H1 (cell line): Measurements from ENCODE around the gene DBNDD2. TPM values are rescaled to one million over a fixed set of nuclear protein-coding genes. Genes with fewer than 3 reads are reported as not detected.

Experiments used
- CTCF ChIA-PET: fragments of 300-600 bp; sonication (Branson Sonifier 250); formaldehyde crosslinking; loops from one replicate; lab custom pipeline; 2021; ENCODE audit not compliant: partially characterized antibody; lab: Charles Lee
- POLR2A ChIA-PET: fragments of 300-600 bp; sonication (Branson Sonifier 250); formaldehyde crosslinking; loops from one replicate; lab custom pipeline; 2021; ENCODE audit warnings: inconsistent platforms; ENCODE audit not compliant: partially characterized antibody; lab: Charles Lee
- DNase-seq, 2 experiments: peaks; one replicate each; pipeline versions ENCODE4 v3.0.0 to v3.0.0-alpha.2; 2010 to 2022; ENCODE audit warnings: low spot score in 2 of 2, low read depth in 1 of 2, mixed read lengths in 1 of 2
- FAIRE-seq: peaks from 2 replicates; lab custom pipeline; 2011; peaks lifted over from hg19 to GRCh38; lab: Jason Lieb, UNC
- H2AFZ ChIP-seq: 2 replicates; pipeline ENCODE4 v1.8.1; 2012; ENCODE audit warnings: low read length, inconsistent platforms
- H2AK5ac ChIP-seq: 2 replicates; pipeline ENCODE4 v1.6.1; 2013; ENCODE audit warnings: low read depth, low read length
- H2BK120ac ChIP-seq: replicated peaks from 2 replicates; pipeline ENCODE3; 2013; ENCODE audit warnings: low read depth, low read length, inconsistent platforms
- H2BK12ac ChIP-seq: 2 replicates; pipeline ENCODE4 v1.6.1; 2013; ENCODE audit warnings: low read depth, low read length
- H2BK15ac ChIP-seq: 2 replicates; pipeline ENCODE4 v1.6.1; 2013; ENCODE audit warnings: low read length
- H2BK20ac ChIP-seq: 2 replicates; pipeline ENCODE4 v1.6.1; 2013; ENCODE audit warnings: low read length
- H2BK5ac ChIP-seq: 2 replicates; pipeline ENCODE4 v1.6.1; 2013; ENCODE audit warnings: low read depth, low read length
- H3K14ac ChIP-seq: 2 replicates; pipeline ENCODE4 v1.6.1; 2013; ENCODE audit warnings: inconsistent platforms; ENCODE audit not compliant: insufficient read length
- H3K18ac ChIP-seq: 2 replicates; pipeline ENCODE4 v1.6.1; 2013; ENCODE audit warnings: low read length; ENCODE audit errors: extremely low read depth
- H3K23ac ChIP-seq: 2 replicates; pipeline ENCODE4 v1.6.1; 2013; ENCODE audit warnings: inconsistent platforms; ENCODE audit not compliant: insufficient read length
- H3K23me2 ChIP-seq: 2 replicates; pipeline ENCODE4 v1.6.1; 2013; ENCODE audit warnings: low read depth, low read length
- H3K27ac ChIP-seq: 2 replicates; pipeline ENCODE4 v1.6.1; 2011; ENCODE audit warnings: low read depth, low read length, inconsistent platforms
- H3K27me3 ChIP-seq, 4 experiments: replicated peaks in 1 of 4; 1 replicate in 1 of 4; 2 replicates in 3 of 4; pipeline versions ENCODE4 v1.6.1 to v1.8.1; 2011 to 2013; ENCODE audit warnings: low read length in 3 of 4, mild to moderate bottlenecking in 3 of 4, inconsistent platforms in 2 of 4, mixed read lengths in 2 of 4, moderate library complexity in 1 of 4; ENCODE audit not compliant: control insufficient read depth in 3 of 4, insufficient read depth in 3 of 4; ENCODE audit errors: extremely low read depth in 1 of 4
- H3K36me3 ChIP-seq, 4 experiments: 2 replicates each; pipeline versions ENCODE4 v1.6.1 to v1.8.1; 2011 to 2013; ENCODE audit warnings: mild to moderate bottlenecking in 4 of 4, low read length in 3 of 4, moderate library complexity in 2 of 4, control low read depth in 1 of 4, inconsistent platforms in 1 of 4; ENCODE audit not compliant: insufficient read depth in 4 of 4, control insufficient read depth in 2 of 4
- H3K4ac ChIP-seq: replicated peaks from 2 replicates; pipeline ENCODE3; 2013; ENCODE audit warnings: low read length, low read depth, mixed read lengths, inconsistent platforms; ENCODE audit not compliant: insufficient read length
- H3K4me1 ChIP-seq, 4 experiments: replicated peaks in 1 of 4; 1 replicate in 1 of 4; 2 replicates in 3 of 4; pipeline versions ENCODE4 v1.6.1 to v1.8.1; 2011 to 2013; ENCODE audit warnings: low read length in 3 of 4, inconsistent platforms in 2 of 4, mixed read lengths in 1 of 4; ENCODE audit not compliant: insufficient read depth in 4 of 4, control insufficient read depth in 3 of 4
- H3K4me2 ChIP-seq, 2 experiments: 2 replicates each; pipeline versions ENCODE4 v1.6.1 to v1.8.1; 2011 to 2013; ENCODE audit warnings: low read depth in 2 of 2, low read length in 2 of 2, control low read depth in 1 of 2, inconsistent platforms in 1 of 2, mild to moderate bottlenecking in 1 of 2; ENCODE audit not compliant: insufficient read depth in 1 of 2
- H3K4me3 ChIP-seq, 4 experiments: fragments of 200-600, 300-600 bp in 1 of 4; sonication (generic), shearing (Covaris generic), sonication (Bioruptor Twin) in 1 of 4; 2 replicates each; pipeline versions ENCODE4 v1.5.1 to v1.8.1; 2011 to 2016; ENCODE audit warnings: low read length in 4 of 4, low read depth in 3 of 4, control low read depth in 2 of 4, inconsistent platforms in 2 of 4, mild to moderate bottlenecking in 2 of 4, mixed read lengths in 1 of 4, moderate library complexity in 1 of 4; ENCODE audit not compliant: insufficient read depth in 2 of 4; ENCODE audit errors: extremely low read depth in 1 of 4
- H3K56ac ChIP-seq: replicated peaks from 2 replicates; pipeline ENCODE3; 2013; ENCODE audit warnings: low read depth, mild to moderate bottlenecking, mixed read lengths, low read length, inconsistent platforms; ENCODE audit not compliant: insufficient read length
- H3K79me1 ChIP-seq: 2 replicates; pipeline ENCODE4 v1.6.1; 2013; ENCODE audit warnings: low read depth, low read length, control low read depth
- H3K79me2 ChIP-seq, 2 experiments: 2 replicates each; pipeline versions ENCODE4 v1.6.1 to v1.8.1; 2012 to 2013; ENCODE audit warnings: low read length in 2 of 2, mild to moderate bottlenecking in 2 of 2, inconsistent platforms in 1 of 2; ENCODE audit not compliant: insufficient read depth in 2 of 2, control insufficient read depth in 1 of 2
- H3K9ac ChIP-seq, 4 experiments: replicated peaks in 1 of 4; 1 replicate in 1 of 4; 2 replicates in 3 of 4; pipeline versions ENCODE4 v1.6.1 to v1.8.1; 2011 to 2013; ENCODE audit warnings: low read depth in 3 of 4, low read length in 3 of 4, control low read depth in 2 of 4, mild to moderate bottlenecking in 2 of 4, moderate library complexity in 2 of 4, inconsistent platforms in 1 of 4; ENCODE audit errors: extremely low read depth in 1 of 4
- H3K9me3 ChIP-seq, 2 experiments: 2 replicates each; pipeline versions ENCODE4 v1.6.1 to v1.8.1; 2012 to 2013; ENCODE audit warnings: mild to moderate bottlenecking in 2 of 2, moderate library complexity in 2 of 2, control low read depth in 1 of 2, inconsistent platforms in 1 of 2, low read depth in 1 of 2, low read length in 1 of 2, mixed read lengths in 1 of 2; ENCODE audit not compliant: insufficient read depth in 2 of 2
- H4K20me1 ChIP-seq, 2 experiments: replicated peaks in 1 of 2; 2 replicates each; pipeline versions ENCODE3 to v1.8.1; 2011 to 2013; ENCODE audit warnings: inconsistent platforms in 2 of 2, low read length in 2 of 2, mild to moderate bottlenecking in 1 of 2; ENCODE audit not compliant: insufficient read depth in 2 of 2, control insufficient read depth in 1 of 2
- H4K5ac ChIP-seq: 2 replicates; pipeline ENCODE4 v1.6.1; 2013; ENCODE audit warnings: low read length, low read depth, mixed read lengths, inconsistent platforms; ENCODE audit not compliant: insufficient read length
- H4K8ac ChIP-seq: 2 replicates; pipeline ENCODE4 v1.8.0; 2013; ENCODE audit warnings: mild to moderate bottlenecking, moderate library complexity, low read length, inconsistent platforms; ENCODE audit not compliant: insufficient read depth; ENCODE audit errors: extremely low read depth
- H4K91ac ChIP-seq: replicated peaks from 2 replicates; pipeline ENCODE3; 2013; ENCODE audit warnings: low read length, mixed read lengths, inconsistent platforms; ENCODE audit not compliant: insufficient read length
- GTF2F1 ChIP-seq: IDR thresholded peaks from 2 replicates; pipeline ENCODE4 v1.6.1; 2012; ENCODE audit warnings: low read depth, low read length, improper control_type of control experiment, borderline replicate concordance
- HDAC6 ChIP-seq: IDR thresholded peaks from one replicate; pipeline ENCODE4 v1.7.1; 2012; ENCODE audit warnings: low read depth, mild to moderate bottlenecking, inconsistent platforms, low read length, moderate library complexity
- RBBP5 ChIP-seq: IDR thresholded peaks from 2 replicates; pipeline ENCODE4 v1.7.1; 2012; ENCODE audit warnings: low read depth, mild to moderate bottlenecking, inconsistent platforms, low read length, moderate library complexity, borderline replicate concordance
- SP2 ChIP-seq: IDR thresholded peaks from 2 replicates; pipeline ENCODE4 v1.6.1; 2012; ENCODE audit warnings: mild to moderate bottlenecking, low read length, inconsistent platforms
- YY1 ChIP-seq: IDR thresholded peaks from 2 replicates; pipeline ENCODE4 v1.6.1; 2011; ENCODE audit warnings: low read depth, mild to moderate bottlenecking, low read length
- WGBS, 2 experiments: shearing (Covaris generic) in 1 of 2; methylation state at CpG; one replicate each; pipeline versions ENCODE4 v1.1.6 to v1.1.7; 2013 to 2015; ENCODE audit warnings: low lambda C conversion rate in 2 of 2, mixed read lengths in 2 of 2, inconsistent platforms in 1 of 2, low coverage in 1 of 2, missing lambda C conversion rate in 1 of 2; ENCODE audit not compliant: insufficient replicate concordance in 2 of 2, insufficient coverage in 1 of 2, insufficient read length in 1 of 2; ENCODE audit errors: extremely low coverage in 1 of 2, missing lambda C conversion rate in 1 of 2; 5-methylcytosine and 5-hydroxymethylcytosine counted together
- polyA plus RNA-seq, 7 experiments: library from polyadenylated mRNA; depleted of rRNA in 3 of 7; stranded (reverse) in 5 of 7; unstranded in 2 of 7; fragments of >200 nt in 5 of 7; fragments of 200-250 nt in 2 of 7; gene quantifications; 1 replicate in 5 of 7; 2 replicates in 1 of 7; 4 replicates in 1 of 7; pipeline versions ENCODE4 v1.2.1 to v1.2.3, GENCODE V29; 2011 to 2013; ENCODE audit warnings: missing spikeins in 2 of 7, mixed read lengths in 2 of 7
- total RNA-seq: library from RNA; stranded (reverse); fragmentation: NEBNext Ultra II Directional; extraction: Animal tissue kit (Norgen Biotek cat#: 25700); gene quantifications from 2 replicates; pipeline ENCODE4 v1.2.1, GENCODE V29; 2021
- TF ChIP-seq, protein P1 (sequence below), 3 experiments: IDR thresholded peaks; 1 replicate in 2 of 3; 2 replicates in 1 of 3; pipeline versions ENCODE4 v1.5.1 to v1.6.1; 2011; ENCODE audit warnings: low read length in 3 of 3, mild to moderate bottlenecking in 3 of 3, inconsistent platforms in 2 of 3, low read depth in 1 of 3, moderate library complexity in 1 of 3; ENCODE audit not compliant: insufficient read depth in 1 of 3; ENCODE audit errors: control extremely low read depth in 1 of 3
- TF ChIP-seq, protein P2 (sequence below): IDR thresholded peaks from 2 replicates; pipeline ENCODE4 v1.6.1; 2011; ENCODE audit warnings: low read length, improper control_type of control experiment
- TF ChIP-seq, protein P3 (sequence below): IDR thresholded peaks from 2 replicates; pipeline ENCODE4 v1.6.1; 2011; ENCODE audit warnings: low read depth, mild to moderate bottlenecking, low read length; ENCODE audit not compliant: insufficient read depth

Gene DBNDD2
- total and polyA plus RNA-seq, 2 of the 8 experiments (the other 6 are each of a cell fraction or from before 2014, with no cell fraction given): 55.8 to 96.3 TPM

DNA sequence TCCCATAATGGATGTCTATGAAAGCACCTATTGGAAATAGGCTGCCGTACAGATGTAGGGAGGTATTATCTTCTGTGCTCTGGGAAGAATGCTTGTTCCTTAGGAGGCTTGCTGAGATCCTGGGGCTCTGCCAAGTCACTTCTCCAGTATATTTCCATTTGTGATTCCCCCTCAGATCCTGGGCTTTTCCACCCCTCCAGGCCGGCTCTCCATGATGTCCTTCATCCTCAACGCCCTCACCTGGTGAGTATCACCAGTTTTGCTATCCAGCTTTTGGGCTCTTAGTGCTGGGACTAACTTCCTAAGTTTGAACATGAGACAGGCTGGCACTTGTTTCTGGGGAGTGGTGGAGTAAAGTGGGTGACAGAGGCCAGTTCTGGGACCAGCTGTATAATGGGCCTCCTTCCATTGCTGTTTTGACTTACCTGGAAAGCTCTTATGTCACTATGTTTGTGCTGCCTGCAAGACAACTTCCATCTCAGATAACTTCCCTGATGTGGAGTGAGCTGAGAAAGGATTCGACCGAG, 42.6 kb upstream of the DBNDD2 start:
- peaks cover 6% of the 10 kb centered on the region; the same call in 1 of the 2 replicates for H3K79me1 ChIP-seq
- H3K36me3 ChIP-seq: peaks cover 3 to 12% (median 6%) of the 10 kb centered on the region in 4 experiments; a peak in 6 of 8 replicates
- no peak overlapping the region for H2BK20ac ChIP-seq
- DNase-seq (no peak), FAIRE-seq (no peak)
- POLR2A ChIA-PET: interaction anchor here (1.4 to 13.2 kb wide), 2 partner anchors 19 to 50 kb away, joined by 3 to 113 read pairs; partner anchors contain the start of genes PIGT and SDC4
- H2BK12ac ChIP-seq: no peak overlapping the region
- no peak overlapping the region for H3K56ac ChIP-seq
- no peak overlapping the region for H3K9ac ChIP-seq
- H3K9me3 ChIP-seq: no peaks in the 10 kb centered on the region
- H3K23ac ChIP-seq: no peak overlapping the region
- H4K20me1 ChIP-seq: peaks cover 0 to 8% of the 10 kb centered on the region in 2 experiments
- H3K27me3 ChIP-seq: no peaks in the 10 kb centered on the region
- H2BK120ac ChIP-seq: no peak overlapping the region
- H3K79me2 ChIP-seq: peaks cover 0 to 13% of the 10 kb centered on the region in 2 experiments; a peak in 2 of 4 replicates
- no peak overlapping the region for H2AK5ac ChIP-seq
- no peak overlapping the region for H2BK15ac ChIP-seq
- no peak overlapping the region for H3K4ac ChIP-seq
- WGBS, 2 experiments: 95% methylated on average over 5 of the region's 5 CpGs; no CpG with 5 or more reads in 1 of the 2 experiments
- no peak overlapping the region for H2AFZ ChIP-seq
- H4K5ac ChIP-seq: no peak overlapping the region
- H3K14ac ChIP-seq: no peak overlapping the region
- no peak overlapping the region for H3K27ac ChIP-seq
- no peak overlapping the region for H4K8ac ChIP-seq
- H2BK5ac ChIP-seq: no peak overlapping the region
- CTCF ChIA-PET: interaction anchor here (0.8 to 6.8 kb wide), 9 partner anchors 9 to 406 kb away, joined by 3 to 85 read pairs (median 6); partner anchors contain the start of genes SDC4 and TP53TG5
- H3K4me2 ChIP-seq: no peak overlapping the region
- H3K23me2 ChIP-seq: peaks cover 7% of the 10 kb centered on the region
- H3K4me3 ChIP-seq: no peak overlapping the region
- H3K18ac ChIP-seq: no peak overlapping the region
- H4K91ac ChIP-seq: no peak overlapping the region
- peaks cover 0 to 7% (median 4%) of the 10 kb centered on the region in 4 experiments; a peak in 6 of 7 replicates for H3K4me1 ChIP-seq
- no peak for TF ChIP-seq YY1
- TF ChIP-seq, protein P1, sequence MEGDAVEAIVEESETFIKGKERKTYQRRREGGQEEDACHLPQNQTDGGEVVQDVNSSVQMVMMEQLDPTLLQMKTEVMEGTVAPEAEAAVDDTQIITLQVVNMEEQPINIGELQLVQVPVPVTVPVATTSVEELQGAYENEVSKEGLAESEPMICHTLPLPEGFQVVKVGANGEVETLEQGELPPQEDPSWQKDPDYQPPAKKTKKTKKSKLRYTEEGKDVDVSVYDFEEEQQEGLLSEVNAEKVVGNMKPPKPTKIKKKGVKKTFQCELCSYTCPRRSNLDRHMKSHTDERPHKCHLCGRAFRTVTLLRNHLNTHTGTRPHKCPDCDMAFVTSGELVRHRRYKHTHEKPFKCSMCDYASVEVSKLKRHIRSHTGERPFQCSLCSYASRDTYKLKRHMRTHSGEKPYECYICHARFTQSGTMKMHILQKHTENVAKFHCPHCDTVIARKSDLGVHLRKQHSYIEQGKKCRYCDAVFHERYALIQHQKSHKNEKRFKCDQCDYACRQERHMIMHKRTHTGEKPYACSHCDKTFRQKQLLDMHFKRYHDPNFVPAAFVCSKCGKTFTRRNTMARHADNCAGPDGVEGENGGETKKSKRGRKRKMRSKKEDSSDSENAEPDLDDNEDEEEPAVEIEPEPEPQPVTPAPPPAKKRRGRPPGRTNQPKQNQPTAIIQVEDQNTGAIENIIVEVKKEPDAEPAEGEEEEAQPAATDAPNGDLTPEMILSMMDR (IDR thresholded peaks at IDR 0.05; ENCODE audit: control extremely low read depth in 1 of 3, insufficient read depth in 1 of 3, low read depth in 1 of 3, low read length in 3 of 3): no peak
- TF ChIP-seq, protein P2, sequence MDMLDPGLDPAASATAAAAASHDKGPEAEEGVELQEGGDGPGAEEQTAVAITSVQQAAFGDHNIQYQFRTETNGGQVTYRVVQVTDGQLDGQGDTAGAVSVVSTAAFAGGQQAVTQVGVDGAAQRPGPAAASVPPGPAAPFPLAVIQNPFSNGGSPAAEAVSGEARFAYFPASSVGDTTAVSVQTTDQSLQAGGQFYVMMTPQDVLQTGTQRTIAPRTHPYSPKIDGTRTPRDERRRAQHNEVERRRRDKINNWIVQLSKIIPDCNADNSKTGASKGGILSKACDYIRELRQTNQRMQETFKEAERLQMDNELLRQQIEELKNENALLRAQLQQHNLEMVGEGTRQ: no peak
- no peak for TF ChIP-seq GTF2F1
- no peak for TF ChIP-seq HDAC6
- TF ChIP-seq SP2: no peak
- TF ChIP-seq RBBP5: no peak
- TF ChIP-seq, protein P3, sequence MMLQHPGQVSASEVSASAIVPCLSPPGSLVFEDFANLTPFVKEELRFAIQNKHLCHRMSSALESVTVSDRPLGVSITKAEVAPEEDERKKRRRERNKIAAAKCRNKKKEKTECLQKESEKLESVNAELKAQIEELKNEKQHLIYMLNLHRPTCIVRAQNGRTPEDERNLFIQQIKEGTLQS: no peak
